GM12875 (cell line): ENCODE results near the gene AFG1L.

Experiments
- H3K4me3 ChIP-seq: one replicate; pipeline ENCODE4 v1.5.1; 2011; ENCODE audit warnings: low read depth, low read length, control low read depth
- TF ChIP-seq, protein P1 (sequence below): IDR thresholded peaks from 2 replicates; pipeline ENCODE4 v1.5.1; 2011; ENCODE audit warnings: low read depth, mild to moderate bottlenecking, control low read depth, inconsistent platforms, low read length, moderate library complexity, borderline replicate concordance; ENCODE audit not compliant: insufficient read depth

AFG1L gene

DNA sequence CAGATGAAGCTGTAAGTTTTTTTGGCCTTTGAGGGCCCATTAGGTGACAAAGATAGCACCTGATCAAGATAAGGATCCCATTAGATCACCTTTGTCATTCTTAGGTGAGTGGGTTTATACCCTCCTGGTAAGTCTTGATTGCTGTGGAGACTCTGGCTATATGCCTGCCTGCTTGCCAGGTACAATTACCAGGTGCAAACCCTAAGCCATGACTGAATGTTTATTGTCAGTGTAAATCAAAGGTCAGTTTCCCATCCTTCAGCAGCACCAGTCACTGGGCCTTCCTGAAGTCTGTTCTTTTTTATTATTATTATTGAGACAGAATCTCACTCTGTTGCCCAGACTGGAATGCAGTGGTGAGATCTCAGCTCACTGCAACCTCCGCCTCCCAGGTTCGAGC is 159.5 kb downstream of the AFG1L start:
- TF ChIP-seq, protein P1, sequence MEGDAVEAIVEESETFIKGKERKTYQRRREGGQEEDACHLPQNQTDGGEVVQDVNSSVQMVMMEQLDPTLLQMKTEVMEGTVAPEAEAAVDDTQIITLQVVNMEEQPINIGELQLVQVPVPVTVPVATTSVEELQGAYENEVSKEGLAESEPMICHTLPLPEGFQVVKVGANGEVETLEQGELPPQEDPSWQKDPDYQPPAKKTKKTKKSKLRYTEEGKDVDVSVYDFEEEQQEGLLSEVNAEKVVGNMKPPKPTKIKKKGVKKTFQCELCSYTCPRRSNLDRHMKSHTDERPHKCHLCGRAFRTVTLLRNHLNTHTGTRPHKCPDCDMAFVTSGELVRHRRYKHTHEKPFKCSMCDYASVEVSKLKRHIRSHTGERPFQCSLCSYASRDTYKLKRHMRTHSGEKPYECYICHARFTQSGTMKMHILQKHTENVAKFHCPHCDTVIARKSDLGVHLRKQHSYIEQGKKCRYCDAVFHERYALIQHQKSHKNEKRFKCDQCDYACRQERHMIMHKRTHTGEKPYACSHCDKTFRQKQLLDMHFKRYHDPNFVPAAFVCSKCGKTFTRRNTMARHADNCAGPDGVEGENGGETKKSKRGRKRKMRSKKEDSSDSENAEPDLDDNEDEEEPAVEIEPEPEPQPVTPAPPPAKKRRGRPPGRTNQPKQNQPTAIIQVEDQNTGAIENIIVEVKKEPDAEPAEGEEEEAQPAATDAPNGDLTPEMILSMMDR: no peak
- no peak overlapping the region for H3K4me3 ChIP-seq

DNA sequence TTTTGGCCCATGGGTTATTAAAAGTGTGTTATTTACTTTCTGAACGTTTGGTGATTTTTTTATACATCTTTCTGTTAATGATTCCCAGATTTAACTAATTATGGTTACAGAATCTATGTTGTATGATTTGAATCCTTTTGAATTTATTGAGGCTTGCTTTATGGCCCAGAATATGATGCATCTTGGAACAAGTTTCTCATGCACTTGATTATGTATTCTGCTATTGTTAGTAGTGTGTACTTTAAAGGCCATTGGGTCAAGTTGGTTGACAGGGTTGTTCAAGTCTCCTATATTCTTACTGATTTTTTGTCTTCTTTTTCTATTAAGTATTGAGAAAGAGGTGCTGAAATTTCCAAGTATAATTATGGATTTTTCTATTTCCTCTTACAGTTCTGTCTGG is 160.8 kb downstream of the AFG1L start:
- TF ChIP-seq, protein P1: no peak
- no peak overlapping the region for H3K4me3 ChIP-seq

DNA sequence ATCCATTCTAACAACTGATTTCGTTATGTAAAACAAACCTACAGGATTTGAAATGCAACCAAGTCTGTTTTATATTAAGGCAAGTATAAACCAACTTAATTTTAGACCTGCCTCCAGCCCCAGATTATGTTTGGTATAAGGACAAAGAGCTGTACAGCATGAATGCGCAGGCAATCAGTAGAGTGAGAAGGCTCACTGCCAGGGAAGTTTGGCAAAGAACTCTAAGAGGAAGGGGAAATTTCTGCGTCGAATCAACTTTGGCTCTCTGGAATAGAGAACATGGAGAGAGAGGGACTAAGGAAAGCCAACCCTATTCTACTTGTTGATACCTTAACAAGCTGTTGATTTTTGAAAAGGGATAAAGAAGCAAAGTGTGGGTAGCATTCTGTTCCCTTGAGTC is 168.9 kb downstream of the AFG1L start:
- TF ChIP-seq, protein P1: no peak
- H3K4me3 ChIP-seq: no peak overlapping the region

DNA sequence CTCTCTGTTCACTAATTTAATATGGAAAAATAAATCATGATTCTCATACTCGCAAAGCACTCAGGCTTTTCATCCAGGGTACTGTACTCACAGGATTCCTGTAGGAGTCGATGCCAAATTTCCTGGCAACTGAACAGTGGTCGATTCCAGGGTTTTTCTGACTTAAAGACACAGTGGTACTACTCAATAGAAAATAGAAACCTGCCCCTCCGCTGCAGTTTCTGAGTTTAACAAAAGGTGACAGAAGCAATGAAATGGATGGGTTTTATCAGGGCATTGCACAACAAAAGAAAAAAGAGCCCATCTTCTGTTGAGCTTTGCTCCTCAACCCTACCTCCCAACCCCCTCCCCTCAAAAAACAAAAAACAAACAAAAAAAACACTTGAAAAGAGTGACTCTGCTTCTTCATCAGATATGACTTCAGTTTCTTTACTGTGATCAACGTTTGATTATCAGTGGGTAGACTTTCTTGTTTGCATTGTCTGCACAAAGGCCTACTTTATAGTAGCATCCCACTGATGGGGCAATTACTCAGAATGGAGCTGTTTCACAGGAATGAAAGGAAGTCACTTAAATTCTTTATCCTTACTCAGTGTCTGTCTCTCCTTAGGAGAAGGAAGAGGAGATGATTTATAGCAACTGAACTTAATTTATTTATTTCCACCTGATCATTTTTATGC is 169.7 kb downstream of the AFG1L start:
- TF ChIP-seq, protein P1: no peak
- no peak overlapping the region for H3K4me3 ChIP-seq

DNA sequence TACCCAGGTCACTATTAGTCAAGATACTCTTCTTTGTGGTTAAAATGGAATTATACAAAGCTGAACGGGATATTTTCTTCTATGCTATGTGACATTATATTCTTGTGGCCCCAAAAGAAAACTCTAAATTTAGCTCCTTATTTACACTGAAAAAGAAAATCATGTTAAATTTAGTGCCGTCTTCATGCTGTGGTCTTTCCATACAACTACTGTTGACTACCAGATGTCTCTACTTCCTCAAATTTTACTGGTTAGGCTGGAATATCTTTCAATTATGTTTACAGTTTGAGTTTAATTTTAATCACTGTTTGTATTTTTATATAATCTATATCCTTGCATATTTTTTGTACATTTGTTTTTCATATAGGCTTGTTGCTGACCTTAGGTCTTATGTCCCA is 170.2 kb downstream of the AFG1L start:
- no peak overlapping the region for H3K4me3 ChIP-seq
- TF ChIP-seq, protein P1: no peak

DNA sequence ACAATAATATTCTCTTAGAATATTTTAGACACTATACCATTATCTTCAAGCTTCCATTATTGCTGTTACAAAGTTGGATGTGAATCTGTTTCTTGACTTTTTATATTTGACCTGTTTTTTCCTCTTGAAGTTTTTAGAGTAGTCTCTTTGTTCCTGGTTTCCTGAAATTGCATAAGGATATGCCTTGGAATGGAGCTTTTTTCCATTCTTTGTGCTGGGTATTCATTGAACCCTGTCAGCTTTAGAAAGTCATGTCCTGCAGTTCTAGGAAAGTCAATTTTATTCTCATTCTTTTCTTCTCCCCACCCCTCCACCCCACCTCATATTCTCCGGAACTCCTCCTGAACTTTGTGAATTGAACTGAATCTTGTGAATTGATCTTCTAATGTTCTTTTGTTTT is 173.5 kb downstream of the AFG1L start:
- H3K4me3 ChIP-seq: no peak overlapping the region
- TF ChIP-seq, protein P1: no peak

DNA sequence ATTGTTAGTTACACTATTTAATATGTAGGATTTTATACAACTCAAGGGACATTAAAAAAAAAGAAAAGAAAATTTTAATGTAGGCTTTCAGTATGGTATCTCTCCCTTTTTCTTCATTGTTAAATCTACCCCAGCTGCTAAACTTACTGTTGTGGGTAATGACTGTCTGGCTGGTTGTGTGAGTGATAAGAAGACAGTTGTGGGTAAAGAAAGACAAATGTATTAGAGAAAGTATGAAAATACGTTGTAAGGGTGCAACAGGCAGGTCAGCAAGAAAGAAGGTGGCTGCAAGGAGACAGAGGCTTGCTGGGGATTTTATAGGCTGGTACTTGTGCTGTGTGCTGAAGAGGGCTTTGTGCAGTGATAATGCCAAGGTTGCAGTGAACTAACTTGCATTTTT is 174.5 kb downstream of the AFG1L start:
- TF ChIP-seq, protein P1: no peak
- no peak overlapping the region for H3K4me3 ChIP-seq
